DMS53 (cell line): ENCODE data around the gene SP140.

Experiments used
- DNase-seq: peaks from one replicate; lab custom pipeline; 2025; lab: John Stamatoyannopoulos, UW

Gene SP140

GRCh38 chr2:230226051-230226551 is 565 bp downstream of the SP140 start:
- DNase-seq: no peak

- no peak for DNase-seq
Observed at GRCh38 chr2:230227216-230227615, 1.7 kb downstream of the SP140 start.

- no peak for DNase-seq
Observed at GRCh38 chr2:230230087-230230486, 4.6 kb downstream of the SP140 start.

- DNase-seq: no peak
Observed at GRCh38 chr2:230230496-230231200, 5.1 kb downstream of the SP140 start.

DNA sequence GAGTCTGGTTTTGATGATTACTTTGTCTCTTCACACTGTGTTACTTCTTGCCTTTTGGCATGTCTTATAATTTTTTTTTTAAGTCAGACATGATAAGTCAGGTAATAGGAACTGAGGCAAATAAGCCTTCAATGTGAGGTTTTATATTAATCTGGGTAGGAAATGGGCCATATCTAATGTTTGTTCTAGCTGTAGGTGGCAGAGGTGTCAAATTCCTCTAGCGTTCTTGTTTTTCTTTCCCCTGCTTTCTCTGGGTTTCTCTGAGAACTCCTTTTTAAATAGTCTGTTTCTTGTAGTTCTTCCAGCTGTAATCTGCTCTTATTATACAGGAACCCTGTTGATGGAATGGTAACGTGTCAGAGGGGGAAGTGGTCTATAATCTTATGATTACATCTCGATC is 5.7 kb downstream of the SP140 start:
- DNase-seq: no peak

DNA sequence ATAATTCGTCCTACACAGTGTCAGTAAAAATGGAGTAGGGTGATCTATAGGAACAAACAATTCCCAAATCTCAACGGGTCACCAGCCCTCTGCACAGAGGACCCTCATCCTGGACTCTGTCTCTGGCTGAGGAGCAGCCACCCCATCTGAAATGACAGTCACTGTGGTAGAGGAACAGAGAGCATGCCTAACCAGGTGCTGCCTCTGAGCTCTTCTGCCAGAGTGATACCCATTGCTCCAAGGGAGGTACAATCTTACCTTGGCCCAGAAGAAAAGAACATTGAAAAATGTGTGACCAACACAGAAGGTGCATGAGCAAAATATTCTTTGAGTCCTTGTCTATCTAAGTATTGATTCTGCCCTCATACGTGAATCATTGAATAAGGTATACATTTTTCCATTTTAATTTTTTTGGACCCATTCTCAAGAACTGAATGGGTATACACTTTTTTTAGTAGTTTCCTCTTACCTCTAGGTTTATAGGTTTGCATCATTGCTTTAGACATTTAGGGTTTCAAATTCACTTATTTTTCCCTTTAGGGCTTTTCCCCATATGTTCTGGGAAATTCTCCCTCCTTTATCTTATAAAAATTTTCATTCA is 8.7 kb downstream of the SP140 start:
- DNase-seq: no peak

- DNase-seq: no peak
Observed at GRCh38 chr2:230234845-230235244, 9.3 kb downstream of the SP140 start.

- no peak for DNase-seq
Observed at GRCh38 chr2:230244211-230244610, 18.7 kb downstream of the SP140 start.

DNA sequence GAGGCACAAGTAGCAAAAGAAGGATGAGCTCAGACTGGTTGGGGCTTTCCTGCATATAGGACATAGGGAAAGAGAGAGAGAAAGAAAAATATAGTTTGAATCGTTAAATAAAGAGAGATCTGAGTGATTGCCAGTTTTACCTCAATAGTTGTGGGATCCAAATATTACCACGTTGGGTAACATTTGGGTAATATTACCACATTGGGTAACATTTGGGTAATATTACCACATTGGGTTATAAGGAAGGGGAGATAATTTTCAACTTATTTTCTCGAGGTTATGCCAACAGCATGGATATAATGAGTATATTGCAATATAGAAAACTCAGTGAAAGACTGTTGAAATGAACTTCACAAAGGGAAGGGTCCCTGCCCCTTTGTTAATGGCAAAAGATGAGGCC is 20.7 kb downstream of the SP140 start:
- no peak for DNase-seq

GRCh38 chr2:230250231-230250630 is 24.7 kb downstream of the SP140 start:
- no peak for DNase-seq

DNA sequence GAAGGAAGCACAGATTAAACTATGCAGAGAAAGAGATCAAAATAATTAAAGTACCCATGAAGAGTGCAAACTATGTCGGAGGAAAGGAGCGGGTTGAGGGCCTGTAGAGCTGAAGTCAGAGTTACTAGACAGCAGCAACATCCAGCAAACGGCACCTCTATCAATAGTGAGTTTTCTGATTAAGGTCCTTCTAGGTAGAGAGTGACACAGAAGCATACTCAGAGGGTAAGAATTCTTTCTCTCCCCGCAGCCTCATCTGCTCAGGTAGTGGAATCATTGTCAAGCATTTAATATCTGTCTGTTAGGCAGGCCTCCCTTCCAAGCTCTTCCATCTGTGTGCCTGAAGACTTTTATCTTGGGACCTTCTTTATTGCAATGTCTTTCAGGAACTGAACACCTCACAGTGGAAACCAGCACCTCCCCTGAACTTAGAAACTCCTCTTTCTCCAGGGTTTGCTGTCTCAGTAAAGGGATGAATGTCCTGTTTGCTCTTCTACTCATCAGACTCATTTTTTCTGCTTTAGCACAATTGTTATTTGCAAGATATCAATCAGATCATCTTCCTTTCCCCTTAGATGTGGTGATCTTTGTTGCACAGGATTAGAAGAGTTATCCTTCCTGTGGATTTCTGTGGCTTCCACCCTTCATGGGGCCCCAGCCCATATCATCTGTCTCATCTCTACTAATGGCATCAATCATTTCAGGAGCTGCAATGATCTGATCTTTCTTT is 28.8 kb downstream of the SP140 start:
- DNase-seq: no peak

- DNase-seq: no peak
Observed at GRCh38 chr2:230256733-230257332, 31.3 kb downstream of the SP140 start.

DNA sequence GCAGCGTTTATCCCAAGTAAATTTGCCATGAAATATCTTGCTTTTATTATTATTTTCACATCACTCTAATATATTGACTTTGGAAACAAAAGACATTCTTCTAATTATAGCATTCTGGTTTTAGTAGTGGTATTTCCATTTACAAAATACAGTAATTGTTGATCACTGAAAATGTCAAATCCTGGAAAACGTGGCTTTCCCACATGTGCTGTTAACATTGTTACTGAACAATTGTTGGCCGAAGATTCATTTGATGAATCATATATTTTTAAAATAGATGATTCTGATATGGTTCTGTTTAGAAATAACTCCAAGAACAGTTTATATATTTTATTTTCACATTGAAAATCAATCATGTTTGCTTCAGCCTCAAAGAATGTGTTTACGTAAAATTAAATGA is 32.9 kb downstream of the SP140 start:
- DNase-seq: no peak

DNA sequence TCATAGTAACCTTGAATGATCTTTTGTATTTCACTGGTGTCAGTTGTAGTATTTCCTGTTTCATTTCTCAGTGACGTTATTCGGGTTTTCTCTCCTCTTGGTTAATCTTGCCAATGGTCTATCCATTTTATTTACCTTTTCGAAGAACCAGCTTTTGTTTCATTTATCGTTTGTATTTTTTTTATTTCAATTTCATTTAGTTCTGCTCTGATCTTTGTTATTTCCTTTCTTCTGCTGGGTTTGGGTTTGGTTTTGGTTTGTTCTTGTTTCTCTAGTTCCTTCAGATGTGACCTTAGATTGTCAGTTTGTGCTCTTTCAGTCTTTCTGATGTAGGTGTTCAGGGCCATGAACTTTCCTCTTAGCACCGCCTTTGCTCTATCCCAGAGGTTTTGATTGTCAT is 36.7 kb downstream of the SP140 start:
- no peak for DNase-seq

- peak; percentile 76 for DNase-seq
Observed at GRCh38 chr2:230264945-230265344, 39.4 kb downstream of the SP140 start.

DNA sequence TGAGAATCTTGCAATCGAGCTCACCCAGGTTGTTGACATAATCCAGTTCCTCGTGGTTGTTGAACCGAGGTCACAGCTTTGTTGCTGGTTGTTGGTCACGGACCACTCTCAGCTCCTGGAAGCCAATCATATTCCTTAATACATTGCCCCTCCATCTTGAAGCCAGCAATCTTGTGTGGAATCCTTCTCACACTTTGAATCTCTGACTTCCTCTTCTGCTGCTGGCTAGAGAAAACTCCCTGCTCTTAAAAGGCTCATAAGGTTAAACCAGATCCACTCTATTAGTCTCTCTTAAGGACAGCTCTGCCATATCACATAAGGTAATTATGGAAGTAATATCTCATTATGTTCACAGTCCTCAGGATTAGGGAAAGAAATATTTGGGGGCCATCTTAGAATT is 41.1 kb downstream of the SP140 start:
- no peak for DNase-seq

DNA sequence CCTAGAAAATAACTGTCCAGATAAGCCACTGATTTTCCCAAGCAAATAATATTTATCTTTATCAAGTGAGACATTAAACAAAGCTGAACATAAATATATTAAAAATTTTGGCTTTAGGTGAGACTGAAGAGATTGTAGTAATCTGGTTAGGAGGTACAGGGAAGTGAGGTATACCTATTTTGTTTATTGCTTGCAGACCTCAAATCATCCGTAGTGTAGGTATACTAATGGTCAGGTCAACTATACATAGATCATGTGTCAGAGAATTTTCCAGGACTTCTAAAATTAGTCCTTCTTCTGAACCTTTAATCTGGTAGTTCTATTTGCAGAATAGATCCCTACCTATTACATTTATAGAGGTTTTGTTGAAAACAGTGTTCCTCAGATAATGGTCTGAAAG is 41.5 kb downstream of the SP140 start:
- no peak for DNase-seq

- no peak for DNase-seq
Observed at GRCh38 chr2:230267556-230267955, 42.0 kb downstream of the SP140 start.

DNA sequence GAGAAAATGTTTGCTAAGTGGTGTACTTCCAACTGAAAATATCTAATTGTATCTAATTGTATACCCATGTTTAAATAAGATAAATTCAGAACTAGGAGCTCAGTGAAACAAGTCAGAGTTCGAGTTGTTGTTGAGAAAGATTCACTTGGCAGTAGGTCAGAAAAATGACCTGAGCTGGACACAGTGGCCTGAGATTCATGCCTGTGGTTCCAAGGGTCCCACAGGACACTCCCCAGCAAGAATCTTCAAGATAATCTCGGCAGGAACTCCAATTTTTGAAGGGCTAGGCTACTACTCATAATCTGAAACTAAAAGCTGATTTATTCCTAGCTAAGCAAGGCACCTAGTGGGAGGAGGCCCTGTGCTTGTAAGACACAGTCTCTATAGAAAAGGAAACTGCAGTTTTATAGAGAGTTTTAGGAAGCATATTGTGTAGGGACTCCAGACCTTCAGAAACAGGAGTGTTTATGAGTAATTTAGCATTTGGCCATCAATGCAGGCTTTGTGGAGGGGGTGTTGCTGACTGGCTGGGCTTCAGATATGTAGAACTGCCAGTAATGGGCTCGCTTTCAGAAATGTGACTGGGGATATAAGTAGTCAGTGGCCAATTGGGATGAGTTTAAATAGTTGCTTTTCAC is 43.2 kb downstream of the SP140 start:
- DNase-seq: no peak

DNA sequence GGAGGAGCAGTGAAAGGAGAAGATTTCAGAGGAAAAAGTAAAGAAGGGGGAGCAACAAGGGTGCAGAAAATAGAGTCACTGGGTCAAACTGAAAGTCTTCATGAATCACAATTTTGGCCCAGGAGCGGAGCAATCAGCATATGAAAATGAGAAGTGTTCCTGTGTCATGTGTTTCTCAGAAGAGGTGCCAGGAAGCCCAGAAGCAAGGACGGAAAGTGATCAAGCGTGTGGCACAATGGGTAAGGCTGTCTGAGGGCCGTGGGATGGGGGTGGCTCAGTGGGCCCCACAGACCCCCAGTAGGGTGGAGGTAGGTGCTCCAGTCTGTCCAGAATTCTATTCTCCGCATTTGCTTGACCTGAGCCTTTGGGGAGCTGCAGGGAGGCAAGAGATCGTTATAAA is 44.2 kb downstream of the SP140 start:
- no peak for DNase-seq

GRCh38 chr2:230282936-230283335 is 57.4 kb downstream of the SP140 start:
- DNase-seq: no peak

- DNase-seq: no peak
Observed at GRCh38 chr2:230286048-230286447, 60.5 kb downstream of the SP140 start.
